NCI-H69 (cell line): ENCODE data around the gene PEX7.
A peak's percentile ranks its signal among the peaks of the same experiment; 100 is the strongest.
"Not testable (repeated sequence)": the region's sequence is repeated elsewhere in the genome, so short reads cannot be mapped to it uniquely, and the experiment has no call there.

Experiments
- DNase-seq: peaks from one replicate; lab custom pipeline; 2025; lab: John Stamatoyannopoulos, UW

The PEX7 gene

DNA sequence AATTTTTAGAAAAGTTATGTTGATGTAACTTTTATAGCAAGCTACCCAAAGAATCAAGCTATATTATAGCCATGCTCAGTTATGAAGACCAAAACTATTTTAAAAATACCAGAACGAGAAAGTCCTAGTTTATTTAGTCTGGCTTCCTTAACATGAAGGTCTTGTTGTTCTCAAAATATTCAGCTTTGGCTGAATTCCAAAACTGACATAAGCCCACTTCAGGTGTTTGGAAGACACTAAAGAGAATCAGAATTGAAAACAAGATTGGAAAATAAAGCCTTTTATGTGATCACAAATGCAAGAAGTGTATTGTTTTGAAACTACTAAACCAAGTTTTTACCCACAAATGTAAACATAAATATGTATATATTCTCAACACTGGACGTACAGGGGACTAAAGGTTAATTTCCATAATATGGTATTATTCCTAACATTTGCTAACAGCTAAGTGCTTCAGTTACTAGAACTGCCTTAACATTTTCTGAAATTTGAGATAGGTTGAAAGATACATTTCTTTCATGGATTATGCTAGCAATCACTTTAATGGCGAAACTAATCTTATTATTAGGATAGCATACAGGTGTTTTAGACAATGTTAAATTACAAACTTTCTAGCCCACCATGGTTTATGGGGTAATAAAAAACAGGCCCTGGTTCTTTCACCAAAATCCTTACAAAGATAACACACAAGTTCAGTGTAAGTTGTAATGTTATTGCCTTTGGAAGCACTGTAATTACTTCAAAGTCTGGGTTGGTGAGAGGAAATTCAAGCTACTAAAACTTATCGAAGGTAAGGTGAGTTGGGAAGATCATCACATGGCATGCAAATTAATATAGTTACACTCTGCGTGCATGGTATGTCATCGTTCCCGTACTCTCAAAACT is 31.7 kb upstream of the PEX7 start:
- DNase-seq = peak; percentile 46

DNA sequence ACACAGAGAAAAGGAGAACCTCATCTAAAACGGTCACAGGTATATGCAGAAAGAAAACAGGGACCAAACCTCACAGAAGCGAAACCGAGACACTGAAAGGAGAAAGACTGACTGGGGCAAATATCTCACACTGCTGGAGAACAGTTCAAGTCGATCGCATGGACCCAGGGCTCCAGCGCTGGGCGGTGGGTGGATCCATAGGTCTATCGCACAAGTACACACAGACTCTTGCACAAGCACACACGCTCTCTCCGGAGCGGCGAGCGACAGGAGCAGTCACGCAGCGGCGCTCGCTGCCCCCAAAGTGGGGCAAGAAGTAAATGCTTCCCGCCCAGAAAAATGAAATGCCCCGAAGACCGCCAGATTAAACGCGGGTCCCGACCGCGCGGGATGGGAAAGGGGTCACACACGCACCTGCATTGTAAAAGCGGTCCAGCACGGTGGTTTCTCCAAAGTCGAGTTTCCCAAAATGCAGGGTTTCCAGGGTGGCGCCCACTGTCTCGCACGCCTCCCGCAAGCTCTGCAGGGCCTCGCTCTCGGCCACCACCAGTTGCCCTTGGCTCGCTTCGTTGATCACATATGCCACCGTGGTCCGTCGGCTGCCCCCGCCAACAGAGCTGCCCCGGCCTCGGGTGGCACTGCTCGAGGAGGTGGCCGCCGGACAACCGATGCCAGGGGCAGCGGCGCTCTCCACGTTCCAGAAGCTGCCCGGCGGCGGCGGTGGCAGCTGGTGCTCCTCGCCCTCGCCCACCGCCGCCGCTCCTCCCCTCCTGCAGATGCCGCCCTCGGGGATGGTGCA is 30.9 kb upstream of the PEX7 start:
- DNase-seq = peak; percentile 89

DNA sequence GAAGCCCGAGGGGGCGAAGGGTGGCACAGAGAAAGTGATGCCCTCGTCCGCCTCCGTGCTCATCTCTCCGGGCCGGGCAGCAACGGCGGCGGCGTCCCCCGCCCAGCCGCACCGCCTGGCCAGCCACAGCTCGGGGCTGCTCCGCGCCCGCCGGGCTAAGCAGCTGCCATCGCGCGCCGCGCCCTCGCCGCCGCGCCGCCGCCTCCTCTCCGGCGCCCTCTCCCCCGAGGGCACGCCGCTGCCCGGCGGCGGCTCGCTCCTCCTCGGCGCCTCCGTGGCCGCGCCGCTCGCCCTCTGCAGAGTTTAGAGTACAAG is 30.3 kb upstream of the PEX7 start:
- no peak for DNase-seq

DNA sequence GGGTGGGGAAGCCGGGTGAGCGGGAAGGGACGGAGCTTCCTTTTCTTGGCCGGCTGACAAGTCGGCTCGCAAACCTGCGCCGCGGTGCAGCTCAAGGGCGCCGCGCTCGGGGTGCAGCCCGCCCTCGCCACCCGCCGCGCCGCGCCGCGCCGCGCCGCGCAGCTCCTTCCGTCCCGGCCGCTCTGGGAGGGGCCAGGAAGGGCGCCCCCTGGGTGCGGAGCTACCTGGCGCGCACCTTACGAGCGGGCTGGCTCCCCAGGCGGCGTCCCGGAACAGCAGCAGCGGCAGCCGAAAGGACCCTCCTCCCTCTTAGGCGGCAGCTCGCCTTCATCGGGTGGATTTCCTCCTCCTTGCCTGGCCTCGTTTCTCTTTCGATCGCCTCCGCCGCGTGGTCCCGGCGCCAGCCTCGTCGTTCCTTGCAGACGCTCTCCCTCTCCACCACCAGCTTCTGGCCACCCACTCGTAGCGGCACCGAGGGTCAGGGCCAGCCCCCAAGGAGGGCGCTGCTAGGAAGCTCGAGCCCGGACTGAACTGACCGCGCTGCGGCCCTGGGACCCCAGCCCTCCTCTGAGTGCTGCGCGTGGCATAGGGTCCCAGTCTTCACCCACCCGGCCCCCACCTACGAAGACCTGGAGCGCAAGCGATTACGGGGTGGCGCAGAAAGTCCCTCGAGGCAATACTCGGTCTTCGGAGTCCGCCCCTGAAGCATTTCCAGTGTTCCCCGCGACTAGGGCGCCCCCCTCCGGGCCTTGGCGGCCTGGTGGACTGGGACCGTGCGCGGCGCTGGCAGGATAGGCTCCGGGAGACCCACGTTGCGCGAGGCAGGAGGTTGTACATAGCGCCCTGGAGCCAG is 29.8 kb upstream of the PEX7 start, which contains the start of gene MAP3K5:
TSS of gene MAP3K5 (minus strand) at position 68 of the 853 bp plus-strand sequence. CDS start 320 bp downstream, outside the sequence.
- DNase-seq = peak; percentile 97

DNA sequence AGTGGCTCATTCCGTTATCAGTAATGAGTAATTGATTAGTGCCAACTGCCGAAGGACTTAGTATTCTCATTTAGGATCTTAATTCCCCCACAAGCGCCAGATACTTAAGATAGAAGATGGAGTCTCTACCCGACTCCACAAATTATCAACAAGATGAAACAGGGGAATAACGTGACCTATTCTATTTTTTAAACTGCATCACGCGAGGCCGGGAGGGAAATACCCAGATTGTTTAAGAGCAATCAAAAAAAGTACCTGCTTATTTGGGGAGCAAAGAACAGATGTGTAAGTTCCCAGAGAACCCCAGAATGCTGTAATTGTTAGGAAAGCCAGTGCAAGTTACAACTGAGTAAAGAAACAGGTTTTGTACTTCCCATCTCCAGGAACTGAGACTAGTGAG is 29.0 kb upstream of the PEX7 start:
- no peak for DNase-seq

DNA sequence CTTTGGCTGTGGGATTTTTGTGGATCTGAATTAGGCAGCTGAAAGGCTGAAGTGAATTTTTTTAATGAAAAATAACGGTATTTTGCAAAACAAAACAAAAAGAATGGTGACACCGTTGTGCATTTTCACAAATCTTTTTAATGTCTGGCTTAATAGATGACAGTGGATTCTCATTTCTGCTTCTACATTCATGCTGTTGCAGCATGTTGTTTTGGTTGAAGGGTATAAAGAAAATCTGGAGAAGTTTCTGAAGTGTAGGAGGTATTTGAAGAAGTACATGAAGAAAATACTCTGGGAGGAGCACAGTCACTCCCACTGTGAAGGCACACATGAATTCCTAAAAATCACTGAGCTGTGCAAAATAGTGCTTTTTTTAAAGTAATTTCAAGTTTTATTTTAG is 27.0 kb upstream of the PEX7 start:
- no peak for DNase-seq

DNA sequence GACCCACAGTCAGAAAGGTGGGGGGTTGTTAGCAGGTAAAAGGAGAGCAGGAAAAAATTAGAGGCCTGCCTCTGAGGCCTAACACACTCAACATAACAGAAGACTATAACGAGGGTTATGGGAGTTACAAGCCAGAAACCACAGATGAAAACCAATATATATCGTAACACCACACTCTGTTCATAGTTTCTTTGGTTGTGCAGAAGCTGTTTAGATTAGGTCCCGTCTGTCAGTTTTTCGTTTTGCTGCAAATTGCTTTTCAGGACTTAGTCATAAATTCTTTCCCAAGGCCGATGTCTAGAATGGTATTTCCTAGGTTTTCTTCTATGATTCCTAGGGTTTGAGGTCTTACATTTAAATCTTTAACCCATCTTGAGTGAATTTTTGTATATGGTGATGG is 26.4 kb upstream of the PEX7 start:
- DNase-seq = no peak

DNA sequence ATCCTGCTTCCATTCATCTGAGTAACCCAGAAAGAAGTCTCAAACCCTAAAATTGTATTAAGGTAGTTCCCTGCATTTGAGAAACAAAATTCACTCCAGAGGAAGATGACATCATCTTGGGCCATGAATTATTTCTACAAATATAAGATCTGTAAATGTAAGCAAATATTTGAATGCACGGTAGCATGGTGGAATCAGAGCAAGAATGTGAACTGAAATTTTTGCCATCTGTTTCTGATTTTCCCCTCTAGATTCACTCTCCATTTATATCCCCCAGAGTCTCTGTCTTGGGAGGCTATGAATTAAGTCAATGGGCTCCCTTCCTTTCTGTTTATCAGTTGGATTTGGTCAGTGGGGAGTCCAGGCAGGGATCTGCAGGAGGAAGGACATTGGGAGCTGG is 24.3 kb upstream of the PEX7 start:
- DNase-seq = no peak

DNA sequence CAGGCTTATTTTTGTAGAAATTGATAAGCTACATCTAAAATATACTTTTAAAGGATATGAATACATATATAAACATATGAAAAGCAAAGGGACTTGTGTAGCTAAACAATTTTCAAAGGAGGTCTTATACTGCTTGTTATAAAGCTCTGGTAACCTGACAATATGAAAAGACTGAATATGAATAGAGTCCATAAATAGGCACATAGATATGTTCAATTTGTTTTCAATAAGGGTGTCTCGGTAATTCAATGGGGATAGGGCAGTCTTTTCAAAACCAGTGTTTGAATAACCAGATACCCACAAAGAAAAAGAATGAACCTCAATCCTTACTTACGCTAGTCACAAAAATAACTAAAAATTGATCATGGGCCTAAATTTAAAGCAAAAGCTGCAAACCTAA is 20.8 kb upstream of the PEX7 start:
- DNase-seq = no peak

DNA sequence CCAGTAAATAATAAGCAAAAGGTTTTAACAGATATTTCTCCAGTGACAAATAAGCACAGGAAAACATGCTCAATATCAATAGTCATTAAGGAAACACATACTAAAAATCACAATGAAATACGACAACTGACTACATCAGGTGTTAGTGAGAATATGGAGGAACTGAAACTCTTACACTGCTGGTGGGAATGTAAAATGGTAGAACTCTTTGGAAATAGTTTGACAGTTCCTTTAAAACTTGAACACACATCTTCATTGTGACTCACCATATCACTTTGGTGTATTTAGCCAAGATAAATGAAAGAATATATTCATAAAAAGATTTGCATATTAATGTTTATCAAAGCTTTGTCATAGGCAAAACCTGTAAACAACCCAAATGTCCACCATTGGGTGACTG is 18.8 kb upstream of the PEX7 start:
- DNase-seq = no peak

DNA sequence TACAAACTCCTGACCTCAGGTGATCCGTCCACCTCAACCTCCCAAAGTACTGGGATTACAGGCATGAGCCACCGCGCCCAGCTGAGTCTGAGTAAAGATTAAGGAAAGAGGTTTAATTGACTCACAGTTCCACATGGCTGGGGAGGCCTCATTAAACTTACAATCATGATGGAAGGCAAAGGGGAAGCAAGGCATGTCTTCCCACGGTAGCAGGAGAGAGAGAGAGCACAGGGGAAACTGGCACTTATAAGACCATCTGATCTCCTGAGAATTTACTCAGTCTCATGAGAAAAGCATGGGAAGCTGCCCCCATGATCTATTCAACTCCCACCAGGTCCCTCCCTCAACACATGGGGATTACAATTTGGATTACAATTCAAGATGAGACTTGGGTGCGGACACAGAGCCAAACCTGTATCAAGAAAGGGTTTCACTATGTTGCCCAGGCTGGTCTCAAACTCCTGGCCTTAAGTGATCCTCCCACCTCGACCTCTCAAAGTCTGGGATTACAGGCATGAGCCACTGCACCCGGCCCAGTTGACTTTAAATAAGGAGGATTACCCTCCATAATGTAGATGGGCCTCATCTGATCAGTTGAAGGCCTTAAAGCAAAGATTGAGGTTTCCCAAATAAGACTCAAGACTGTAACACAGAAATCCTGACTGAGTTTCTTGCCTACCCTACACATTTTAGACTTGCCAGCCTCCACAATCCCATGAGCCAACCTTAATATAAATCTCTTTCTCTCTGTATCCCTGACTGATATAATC is 13.1 kb upstream of the PEX7 start:
- DNase-seq = no peak

DNA sequence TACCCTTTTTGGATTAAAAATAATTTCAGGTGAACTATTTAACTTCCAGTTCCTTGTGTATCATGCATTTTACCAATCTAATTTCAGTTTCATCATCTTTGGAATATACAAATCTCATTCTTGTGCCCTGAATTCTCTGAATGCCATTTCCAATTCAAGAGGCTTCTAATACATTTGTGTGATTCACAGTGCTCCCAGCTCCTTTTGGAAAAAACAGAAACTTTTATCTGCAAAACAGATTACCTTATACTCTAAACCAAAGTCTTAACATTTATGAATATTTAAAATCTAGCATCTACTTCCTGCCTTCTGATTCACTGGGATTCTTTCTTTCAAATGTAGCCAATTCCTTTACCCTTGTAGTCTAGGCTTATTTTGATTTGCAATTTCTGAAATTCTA is 11.1 kb upstream of the PEX7 start:
- no peak for DNase-seq

DNA sequence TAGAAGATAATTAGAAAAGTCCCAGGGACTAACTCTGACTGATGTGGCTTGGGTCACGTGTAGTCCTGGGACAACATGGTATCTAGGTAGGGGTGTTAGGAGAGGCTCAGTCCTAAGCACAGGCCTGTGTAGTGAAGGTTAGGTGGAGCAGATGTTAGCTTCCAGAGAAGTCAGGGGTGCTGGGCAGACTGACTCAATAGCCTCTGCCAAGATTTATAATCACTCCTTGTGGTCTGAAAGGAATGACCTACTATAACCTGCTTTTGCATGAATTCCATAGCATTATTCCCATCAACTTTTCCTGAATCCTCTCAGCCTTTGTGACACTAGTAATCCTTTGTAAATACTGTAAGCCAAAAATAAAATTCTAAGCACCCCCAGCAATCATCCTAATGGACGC is 10.2 kb upstream of the PEX7 start:
- no peak for DNase-seq

DNA sequence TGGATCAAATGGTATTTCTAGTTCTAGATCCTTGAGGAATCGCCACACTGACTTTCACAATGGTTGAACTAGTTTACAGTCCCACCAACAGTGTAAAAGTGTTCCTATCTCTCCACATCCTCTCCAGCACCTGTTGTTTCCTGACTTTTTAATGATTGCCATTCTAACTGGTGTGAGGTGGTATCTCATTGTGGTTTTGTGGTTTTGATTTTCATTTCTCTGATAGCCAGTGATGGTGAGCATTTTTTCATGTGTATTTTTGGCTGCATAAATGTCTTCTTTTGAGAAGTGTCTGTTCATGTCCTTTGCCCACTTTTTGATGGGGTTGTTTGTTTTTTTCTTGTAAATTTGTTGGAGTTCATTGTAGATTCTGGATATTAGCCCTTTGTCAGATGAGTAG is 6.8 kb upstream of the PEX7 start:
- not testable (repeated sequence) for DNase-seq

DNA sequence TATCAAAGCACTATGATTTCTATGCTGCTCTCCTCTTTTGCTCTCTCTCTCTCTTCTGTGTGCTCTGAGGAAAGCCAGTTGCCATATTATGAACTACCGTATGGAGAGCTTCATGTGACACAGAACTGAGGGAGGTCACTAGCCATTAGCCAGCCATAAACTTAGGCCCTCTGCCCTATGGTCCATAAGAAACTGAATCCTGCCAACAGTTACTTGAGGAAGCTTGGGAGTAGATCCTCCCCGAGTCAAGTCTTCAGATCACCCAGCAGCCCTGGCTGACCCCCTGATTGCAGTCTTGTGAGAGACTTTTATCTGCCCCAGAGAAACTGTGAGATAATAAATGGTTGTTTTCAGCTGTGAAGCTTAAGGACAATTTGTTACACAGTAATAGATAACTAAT is 5.7 kb upstream of the PEX7 start:
- no peak for DNase-seq

DNA sequence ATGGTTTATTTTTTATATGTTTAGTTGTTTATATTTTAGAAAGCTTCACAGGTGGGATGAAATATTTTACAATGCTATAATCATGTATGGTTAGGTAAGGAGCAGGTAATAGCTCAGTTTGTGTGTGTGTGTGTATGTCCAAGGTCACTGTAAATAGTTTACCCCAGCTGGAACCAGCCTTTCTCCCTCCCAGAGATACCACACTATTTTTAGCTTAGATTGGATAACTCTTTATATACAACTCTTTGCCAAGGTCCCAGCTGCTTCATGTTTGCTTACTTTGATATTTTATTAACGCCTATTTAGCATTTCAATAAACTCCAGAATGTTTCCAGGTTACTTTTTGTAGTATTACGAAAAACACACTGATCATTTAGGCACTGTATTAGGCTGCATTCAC is 1.8 kb upstream of the PEX7 start:
- DNase-seq = no peak

DNA sequence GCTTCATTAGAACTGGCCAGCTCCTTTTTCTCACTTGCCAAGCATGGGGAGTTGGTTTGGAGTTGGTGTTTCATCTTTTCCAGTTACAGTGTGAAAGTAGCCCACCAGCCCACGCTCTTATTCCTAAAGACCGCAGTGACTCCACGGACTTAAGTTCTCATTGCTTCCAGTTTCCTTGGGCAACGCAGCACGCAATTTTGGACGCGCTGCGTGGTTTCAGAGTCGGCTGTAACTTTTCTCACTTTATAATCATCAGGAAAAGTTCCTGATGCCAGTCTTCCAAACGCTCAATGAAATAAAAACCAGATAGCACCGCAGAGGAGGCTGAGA is 381 bp upstream of the PEX7 start:
- peak; percentile 77 for DNase-seq

DNA sequence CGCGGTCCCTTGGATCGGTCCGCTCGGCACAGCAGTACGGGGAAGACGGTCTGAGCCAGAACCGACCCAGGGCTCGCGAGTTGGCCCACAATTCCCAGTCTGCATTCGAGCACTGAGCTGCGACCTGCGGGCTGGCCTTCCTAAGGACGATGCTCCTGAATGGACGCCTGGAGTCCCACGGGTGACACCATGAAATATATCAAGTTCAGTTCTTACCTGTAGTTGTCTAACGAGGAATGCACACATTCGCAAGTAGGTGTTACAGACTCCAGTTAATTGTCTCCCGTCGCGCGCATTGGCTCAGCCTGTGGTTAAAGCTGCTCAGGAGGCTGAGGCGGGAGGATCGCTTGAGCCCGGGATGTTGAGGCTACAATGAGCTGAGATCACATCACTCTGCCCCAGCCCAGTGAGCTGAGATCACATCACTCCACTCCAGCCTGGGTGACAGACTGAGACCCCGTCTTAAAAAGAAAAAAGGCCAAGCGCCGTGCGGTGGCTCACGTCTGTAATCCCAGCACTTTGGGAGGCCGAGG is 802 bp downstream of the PEX7 start:
- no peak for DNase-seq

DNA sequence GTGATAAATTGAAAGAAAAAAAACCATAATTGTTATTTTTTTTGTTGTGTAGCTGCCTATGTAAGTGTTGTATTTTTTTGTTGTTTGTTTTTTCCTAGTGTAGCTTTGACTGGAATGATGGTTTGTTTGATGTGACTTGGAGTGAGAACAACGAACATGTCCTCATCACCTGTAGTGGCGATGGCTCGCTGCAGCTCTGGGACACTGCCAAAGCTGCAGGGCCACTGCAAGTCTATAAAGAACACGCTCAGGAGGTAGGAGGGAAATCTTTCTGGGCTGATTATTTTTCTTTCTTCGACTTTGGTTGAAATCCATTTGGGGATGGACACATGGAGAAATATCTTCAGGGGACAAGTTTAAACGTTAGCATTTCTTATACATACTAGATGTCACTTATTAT is 3.8 kb downstream of the PEX7 start:
- no peak for DNase-seq

DNA sequence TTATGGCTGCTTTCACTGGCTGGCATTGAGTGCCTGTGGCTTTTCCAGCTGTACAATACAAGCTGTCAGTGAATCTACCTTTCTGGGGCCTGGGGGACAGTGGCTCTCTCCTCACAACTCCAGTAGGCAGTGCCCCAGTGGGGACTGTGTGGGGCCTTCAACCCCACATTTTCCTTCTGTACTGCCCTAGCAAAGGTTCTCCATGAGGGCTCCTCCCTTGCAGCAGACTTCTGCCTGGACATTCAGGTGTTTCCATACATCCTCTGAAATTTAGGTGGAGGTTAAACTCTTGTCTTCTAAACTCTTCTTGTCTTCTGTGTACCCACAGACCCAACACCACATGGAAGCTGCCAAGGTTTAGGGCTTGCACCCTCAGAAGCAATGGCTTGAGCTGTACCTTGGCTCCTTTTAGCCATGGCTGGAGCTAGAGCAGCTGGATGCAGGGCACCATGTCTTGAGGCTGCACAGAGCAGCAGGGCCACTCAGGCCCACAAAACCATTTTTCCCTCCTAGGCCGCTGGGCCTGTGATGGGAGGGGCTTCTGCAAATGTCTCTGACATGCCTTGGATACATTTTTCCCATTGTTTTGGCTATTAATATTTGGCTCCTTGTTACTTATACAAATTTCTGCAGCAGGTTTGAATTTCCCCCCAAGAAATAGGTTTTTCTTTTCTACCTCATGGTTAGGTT is 9.6 kb downstream of the PEX7 start:
- no peak for DNase-seq
